Aortic smooth muscle cell (primary cell): Measurements from ENCODE around the gene SERPINB1. TPM values are rescaled to one million over a fixed set of nuclear protein-coding genes. Genes with fewer than 3 reads are reported as not detected.

Source experiments
- total RNA-seq: library from RNA; depleted of rRNA; stranded (reverse); fragments of >200 nt; gene quantifications from 2 replicates; pipeline ENCODE4 v1.2.3, GENCODE V29; 2014

The SERPINB1 gene
- total RNA-seq, result 25.8 and 29.0 TPM in 2 replicates

GRCh38 chr6:2841264-2842138 lies at the start of gene SERPINB1:
Gene SERPINB1 (minus strand): TSS chr6:2841863. CDS start chr6:2840586, 1,277 bp downstream.

Other genes with a start within 250 kb of the SERPINB1 start
- gene MYLK4, start 90.9 kb downstream of the SERPINB1 start, total RNA-seq, result 0.53 and 0.87 TPM in 2 replicates
- 46.8 and 49.9 TPM in 2 replicates for gene WRNIP1, start 76.5 kb downstream of the SERPINB1 start, total RNA-seq
- 10.8 and 11.3 TPM in 2 replicates for gene SERPINB9, start 61.4 kb upstream of the SERPINB1 start, total RNA-seq
- 108 and 117 TPM in 2 replicates for gene SERPINB6, start 129.7 kb upstream of the SERPINB1 start, total RNA-seq
- 58.4 and 66.7 TPM in 2 replicates for gene NQO2, start 158.0 kb upstream of the SERPINB1 start, total RNA-seq
- 21.7 and 26.4 TPM in 2 replicates for gene RIPK1, start 226.6 kb upstream of the SERPINB1 start, total RNA-seq